Vagina (tissue), 2 donors: Measurements from ENCODE around the gene BBOX1.

ENCODE experiments used
- CTCF ChIP-seq, 3 experiments: fragments of 450-650 bp in 2 of 3; fragments of 200-600 bp in 1 of 3; sonication (generic) in 1 of 3; IDR thresholded peaks; one replicate each; pipeline ENCODE4 v1.5.1; 2017 to 2019; ENCODE audit warnings: antibody characterized with exemption in 3 of 3, mild to moderate bottlenecking in 2 of 3, moderate library complexity in 2 of 3
- POLR2A ChIP-seq, 2 donors: fragments of 450-650 bp; IDR thresholded peaks; one replicate each; pipeline ENCODE4 v1.6.1; 2017; ENCODE audit warnings: antibody characterized with exemption in 2 of 2, mild to moderate bottlenecking in 2 of 2, moderate library complexity in 2 of 2
- POLR2AphosphoS5 ChIP-seq, 2 donors: sonication (generic); formaldehyde crosslinking; IDR thresholded peaks; one replicate each; pipeline ENCODE4 v1.9.0; 2017; ENCODE audit warnings: antibody characterized with exemption in 2 of 2, mild to moderate bottlenecking in 2 of 2, low read depth in 1 of 2; ENCODE audit not compliant: insufficient read depth in 1 of 2

GRCh38 chr11:27059431-27059830 lies 18.8 kb downstream of the BBOX1 start:
- TF ChIP-seq CTCF (IDR thresholded peaks at IDR 0.05) (no peak), POLR2A (IDR thresholded peaks at IDR 0.05) (no peak), POLR2AphosphoS5 (IDR thresholded peaks at IDR 0.05; ENCODE audit: insufficient read depth in 1 of 2, low read depth in 1 of 2) (no peak)
